HepG2 (cell line): Measurements from ENCODE around the gene LITAFD. TPM values are rescaled to one million over a fixed set of nuclear protein-coding genes. Genes with fewer than 3 reads are reported as not detected.

Source experiments
- ELF1 ChIP-seq: sonication (generic); formaldehyde crosslinking; IDR thresholded peaks from 2 replicates; pipeline ENCODE4 v1.4.0; 2020; ENCODE audit warnings: missing genetic modification reagents
- MYC ChIP-seq: sonication (generic); formaldehyde crosslinking; IDR thresholded peaks from 2 replicates; pipeline ENCODE4 v1.9.0; 2021; ENCODE audit warnings: missing genetic modification reagents, borderline replicate concordance
- PPARG ChIP-seq: conservative IDR thresholded peaks from 2 replicates; pipeline ENCODE4 v1.6.1; 2016; ENCODE audit warnings: missing biosample characterization, missing genetic modification reagents
- TP53 ChIP-seq: sonication (generic); formaldehyde crosslinking; conservative IDR thresholded peaks from 2 replicates; pipeline ENCODE4 v1.4.0; 2020; ENCODE audit warnings: missing genetic modification reagents
- ZNF30 ChIP-seq: sonication (generic); formaldehyde crosslinking; IDR thresholded peaks from 2 replicates; pipeline ENCODE4 v1.5.0; 2020; ENCODE audit warnings: mild to moderate bottlenecking, missing genetic modification reagents
- ZNF652 ChIP-seq: IDR thresholded peaks from 2 replicates; pipeline ENCODE4 v1.6.1; 2016; ENCODE audit warnings: low read depth, borderline replicate concordance
- ZNF703 ChIP-seq: sonication (generic); formaldehyde crosslinking; IDR thresholded peaks from 2 replicates; pipeline ENCODE4 v1.5.1; 2020; ENCODE audit warnings: missing genetic modification reagents, mild to moderate bottlenecking, moderate library complexity, borderline replicate concordance
- ZNF766 ChIP-seq: sonication (generic); formaldehyde crosslinking; IDR thresholded peaks from 2 replicates; pipeline ENCODE4 v1.5.0; 2020; ENCODE audit warnings: missing genetic modification reagents, borderline replicate concordance
- polyA plus RNA-seq, 8 experiments: library from polyadenylated mRNA; depleted of rRNA in 3 of 8; stranded (reverse) in 7 of 8; unstranded in 1 of 8; fragments of >200 nt; fragmentation: Illumina TruSeq in 4 of 8; extraction: Trizol in 4 of 8; gene quantifications; 2 replicates each; pipeline versions ENCODE4 v1.2.1 to v1.2.3, GENCODE V29; 2011 to 2016; ENCODE audit warnings: low read depth in 4 of 8, missing spikeins in 1 of 8, mixed read lengths in 1 of 8; ENCODE audit not compliant: insufficient read depth in 1 of 8
- total RNA-seq, 5 experiments: library from RNA; depleted of rRNA; stranded (reverse); fragments of >200 nt; fragmentation: Illumina TruSeq; extraction: Trizol; gene quantifications; 2 replicates each; pipeline ENCODE4 v1.2.3, GENCODE V29; 2016; ENCODE audit warnings: low read depth in 1 of 5
- TF ChIP-seq, protein P1 (sequence below): sonication (generic); formaldehyde crosslinking; IDR thresholded peaks from 2 replicates; pipeline ENCODE4 v1.8.1; 2023; ENCODE audit warnings: missing genetic modification reagents, mild to moderate bottlenecking, borderline replicate concordance
- TF ChIP-seq, protein P2 (sequence below): sonication (generic); formaldehyde crosslinking; IDR thresholded peaks from 2 replicates; pipeline ENCODE4 v1.4.0; 2020; ENCODE audit warnings: missing genetic modification reagents, low read depth, mild to moderate bottlenecking, borderline replicate concordance
- TF ChIP-seq, protein P3 (sequence below): sonication (generic); formaldehyde crosslinking; conservative IDR thresholded peaks from 2 replicates; pipeline ENCODE4 v1.4.0; 2020; ENCODE audit warnings: missing genetic modification reagents
- TF ChIP-seq, protein P4 (sequence below): sonication (generic); formaldehyde crosslinking; IDR thresholded peaks from 2 replicates; pipeline ENCODE4 v1.5.0; 2020; ENCODE audit warnings: mild to moderate bottlenecking, missing genetic modification reagents
- TF ChIP-seq, protein P5 (sequence below): sonication (generic); formaldehyde crosslinking; IDR thresholded peaks from 2 replicates; pipeline ENCODE4 v1.4.0; 2020; ENCODE audit warnings: missing genetic modification reagents, mild to moderate bottlenecking, borderline replicate concordance
- TF ChIP-seq, protein P6 (sequence below), 2 experiments: fragments of 450-650 bp in 1 of 2; sonication (generic) in 1 of 2; formaldehyde crosslinking; IDR thresholded peaks; 2 replicates each; pipeline versions ENCODE4 v1.5.0 to v1.8.0; 2020 to 2022; ENCODE audit warnings: mild to moderate bottlenecking in 1 of 2, missing genetic modification reagents in 1 of 2

The LITAFD gene
- total and polyA plus RNA-seq, 2 of the 13 experiments (the other 11 are each of a cell fraction or from before 2014, with no cell fraction given) = not detected

DNA sequence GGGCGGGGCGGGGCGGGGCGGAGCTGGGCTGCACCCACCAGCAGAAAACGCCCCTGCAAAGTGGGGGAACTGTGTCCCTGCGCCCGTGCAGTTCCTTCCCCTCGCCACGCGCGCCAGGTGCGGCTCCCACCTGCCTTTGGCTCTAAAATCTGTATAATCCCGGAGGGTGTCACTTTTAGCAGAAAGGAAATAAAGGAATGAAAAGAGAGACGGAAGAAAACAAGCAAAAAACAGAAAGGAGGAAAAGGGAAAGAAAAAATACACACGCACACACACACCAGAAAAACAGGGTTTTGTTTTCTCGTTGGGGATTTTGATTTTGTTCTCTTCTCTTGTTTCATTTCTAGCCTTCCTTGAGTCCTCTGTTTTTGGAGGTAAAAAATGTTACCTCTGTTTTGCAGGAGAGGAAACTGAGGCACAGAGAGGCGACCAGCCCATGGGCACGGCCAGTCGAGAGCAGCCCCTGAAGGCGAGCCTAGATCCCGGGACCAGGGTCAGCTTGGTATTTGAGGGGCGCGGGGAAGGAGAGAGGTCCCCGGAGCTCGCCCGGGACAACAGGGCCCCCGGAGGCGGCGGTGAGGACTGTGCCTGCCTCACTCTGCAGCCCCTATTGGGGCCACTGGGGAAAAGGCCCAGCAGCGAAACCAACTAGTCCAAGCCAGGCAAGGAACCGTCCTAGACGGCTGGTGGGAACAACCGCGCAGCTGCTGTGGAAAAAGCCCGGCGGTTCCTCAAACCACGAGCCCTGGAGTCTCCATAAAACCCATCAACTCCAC, 12.8 kb upstream of the LITAFD start (continued):
- 0 out of 2 replicates have a peak, but pooled peaks have one; percentile 29 for TF ChIP-seq ELF1 (CRISPR knock-in tag)
- TF ChIP-seq, protein P1, sequence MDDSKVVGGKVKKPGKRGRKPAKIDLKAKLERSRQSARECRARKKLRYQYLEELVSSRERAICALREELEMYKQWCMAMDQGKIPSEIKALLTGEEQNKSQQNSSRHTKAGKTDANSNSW (CRISPR knock-in tag) = no peak
- TF ChIP-seq, protein P2, sequence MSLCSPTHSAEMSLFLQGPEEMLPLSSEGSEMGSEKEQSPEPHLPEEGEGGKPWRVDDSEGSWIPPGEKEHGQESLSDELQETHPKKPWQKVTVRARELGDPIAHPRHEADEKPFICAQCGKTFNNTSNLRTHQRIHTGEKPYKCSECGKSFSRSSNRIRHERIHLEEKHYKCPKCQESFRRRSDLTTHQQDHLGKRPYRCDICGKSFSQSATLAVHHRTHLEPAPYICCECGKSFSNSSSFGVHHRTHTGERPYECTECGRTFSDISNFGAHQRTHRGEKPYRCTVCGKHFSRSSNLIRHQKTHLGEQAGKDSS (CRISPR knock-in tag) = peak; percentile 65; the same call in 1 of the 2 replicates
- TF ChIP-seq, protein P3, sequence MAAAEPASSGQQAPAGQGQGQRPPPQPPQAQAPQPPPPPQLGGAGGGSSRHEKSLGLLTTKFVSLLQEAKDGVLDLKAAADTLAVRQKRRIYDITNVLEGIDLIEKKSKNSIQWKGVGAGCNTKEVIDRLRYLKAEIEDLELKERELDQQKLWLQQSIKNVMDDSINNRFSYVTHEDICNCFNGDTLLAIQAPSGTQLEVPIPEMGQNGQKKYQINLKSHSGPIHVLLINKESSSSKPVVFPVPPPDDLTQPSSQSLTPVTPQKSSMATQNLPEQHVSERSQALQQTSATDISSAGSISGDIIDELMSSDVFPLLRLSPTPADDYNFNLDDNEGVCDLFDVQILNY (CRISPR knock-in tag) = no peak
- TF ChIP-seq ZNF766 (CRISPR knock-in tag) = peak; percentile 25; the same call in 1 of the 2 replicates
- TF ChIP-seq TP53 (CRISPR knock-in tag) = peak; percentile 44; the same call in 1 of the 2 replicates
- TF ChIP-seq, protein P4, sequence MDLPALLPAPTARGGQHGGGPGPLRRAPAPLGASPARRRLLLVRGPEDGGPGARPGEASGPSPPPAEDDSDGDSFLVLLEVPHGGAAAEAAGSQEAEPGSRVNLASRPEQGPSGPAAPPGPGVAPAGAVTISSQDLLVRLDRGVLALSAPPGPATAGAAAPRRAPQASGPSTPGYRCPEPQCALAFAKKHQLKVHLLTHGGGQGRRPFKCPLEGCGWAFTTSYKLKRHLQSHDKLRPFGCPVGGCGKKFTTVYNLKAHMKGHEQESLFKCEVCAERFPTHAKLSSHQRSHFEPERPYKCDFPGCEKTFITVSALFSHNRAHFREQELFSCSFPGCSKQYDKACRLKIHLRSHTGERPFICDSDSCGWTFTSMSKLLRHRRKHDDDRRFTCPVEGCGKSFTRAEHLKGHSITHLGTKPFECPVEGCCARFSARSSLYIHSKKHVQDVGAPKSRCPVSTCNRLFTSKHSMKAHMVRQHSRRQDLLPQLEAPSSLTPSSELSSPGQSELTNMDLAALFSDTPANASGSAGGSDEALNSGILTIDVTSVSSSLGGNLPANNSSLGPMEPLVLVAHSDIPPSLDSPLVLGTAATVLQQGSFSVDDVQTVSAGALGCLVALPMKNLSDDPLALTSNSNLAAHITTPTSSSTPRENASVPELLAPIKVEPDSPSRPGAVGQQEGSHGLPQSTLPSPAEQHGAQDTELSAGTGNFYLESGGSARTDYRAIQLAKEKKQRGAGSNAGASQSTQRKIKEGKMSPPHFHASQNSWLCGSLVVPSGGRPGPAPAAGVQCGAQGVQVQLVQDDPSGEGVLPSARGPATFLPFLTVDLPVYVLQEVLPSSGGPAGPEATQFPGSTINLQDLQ (CRISPR knock-in tag) = peak; percentile 53; the same call in 1 of the 2 replicates
- TF ChIP-seq, protein P5, sequence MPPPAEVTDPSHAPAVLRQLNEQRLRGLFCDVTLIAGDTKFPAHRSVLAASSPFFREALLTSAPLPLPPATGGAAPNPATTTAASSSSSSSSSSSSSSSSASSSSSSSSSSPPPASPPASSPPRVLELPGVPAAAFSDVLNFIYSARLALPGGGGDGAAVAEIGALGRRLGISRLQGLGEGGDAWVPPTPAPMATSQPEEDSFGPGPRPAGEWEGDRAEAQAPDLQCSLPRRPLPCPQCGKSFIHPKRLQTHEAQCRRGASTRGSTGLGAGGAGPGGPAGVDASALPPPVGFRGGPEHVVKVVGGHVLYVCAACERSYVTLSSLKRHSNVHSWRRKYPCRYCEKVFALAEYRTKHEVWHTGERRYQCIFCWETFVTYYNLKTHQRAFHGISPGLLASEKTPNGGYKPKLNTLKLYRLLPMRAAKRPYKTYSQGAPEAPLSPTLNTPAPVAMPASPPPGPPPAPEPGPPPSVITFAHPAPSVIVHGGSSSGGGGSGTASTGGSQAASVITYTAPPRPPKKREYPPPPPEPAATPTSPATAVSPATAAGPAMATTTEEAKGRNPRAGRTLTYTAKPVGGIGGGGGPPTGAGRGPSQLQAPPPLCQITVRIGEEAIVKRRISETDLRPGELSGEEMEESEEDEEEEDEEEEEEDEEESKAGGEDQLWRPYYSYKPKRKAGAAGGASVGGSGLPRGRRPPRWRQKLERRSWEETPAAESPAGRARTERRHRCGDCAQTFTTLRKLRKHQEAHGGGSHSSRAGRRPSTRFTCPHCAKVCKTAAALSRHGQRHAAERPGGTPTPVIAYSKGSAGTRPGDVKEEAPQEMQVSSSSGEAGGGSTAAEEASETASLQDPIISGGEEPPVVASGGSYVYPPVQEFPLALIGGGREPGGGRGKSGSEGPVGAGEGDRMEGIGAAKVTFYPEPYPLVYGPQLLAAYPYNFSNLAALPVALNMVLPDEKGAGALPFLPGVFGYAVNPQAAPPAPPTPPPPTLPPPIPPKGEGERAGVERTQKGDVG (CRISPR knock-in tag) = 0 out of 2 replicates have a peak, but pooled peaks have one; percentile 40
- peak; percentile 48; the same call in 1 of the 2 replicates for TF ChIP-seq MYC
- TF ChIP-seq ZNF652 (CRISPR knock-in tag) = no peak
- peak; percentile 22; the same call in 1 of the 2 replicates for TF ChIP-seq ZNF30 (CRISPR knock-in tag)
- TF ChIP-seq, protein P6, sequence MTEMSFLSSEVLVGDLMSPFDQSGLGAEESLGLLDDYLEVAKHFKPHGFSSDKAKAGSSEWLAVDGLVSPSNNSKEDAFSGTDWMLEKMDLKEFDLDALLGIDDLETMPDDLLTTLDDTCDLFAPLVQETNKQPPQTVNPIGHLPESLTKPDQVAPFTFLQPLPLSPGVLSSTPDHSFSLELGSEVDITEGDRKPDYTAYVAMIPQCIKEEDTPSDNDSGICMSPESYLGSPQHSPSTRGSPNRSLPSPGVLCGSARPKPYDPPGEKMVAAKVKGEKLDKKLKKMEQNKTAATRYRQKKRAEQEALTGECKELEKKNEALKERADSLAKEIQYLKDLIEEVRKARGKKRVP (CRISPR knock-in tag; IDR thresholded peaks at IDR 0.05) = peak in 1 of 2 experiments; percentile 57; a peak in 1 of 4 replicates
- no peak for TF ChIP-seq PPARG (CRISPR knock-in tag)
- peak; percentile 85; the same call in 1 of the 2 replicates for TF ChIP-seq ZNF703 (CRISPR knock-in tag)
